PC-3 (cell line): Measurements from ENCODE around the gene NUDT1.

ENCODE experiments used
- CTCF ChIP-seq: fragments of 300-600 bp; sonication (generic); conservative IDR thresholded peaks from 2 replicates; pipeline ENCODE4 v1.5.1; 2017; ENCODE audit warnings: antibody characterized with exemption, low read depth, mild to moderate bottlenecking, low read length
- EZH2 ChIP-seq: fragments of 300-600 bp; sonication (generic); IDR thresholded peaks from one replicate; pipeline ENCODE4 v1.6.1; 2017; ENCODE audit warnings: antibody characterized with exemption, mild to moderate bottlenecking, low read length; ENCODE audit not compliant: unreplicated experiment
- EZH2phosphoT487 ChIP-seq: fragments of 300-600 bp; sonication (generic); IDR thresholded peaks from 2 replicates; pipeline ENCODE4 v1.6.1; 2018; ENCODE audit warnings: mild to moderate bottlenecking, antibody characterized with exemption, low read length, borderline replicate concordance

- TF ChIP-seq CTCF (no peak), EZH2 (no peak), EZH2phosphoT487 (no peak)
Observed at GRCh38 chr7:2275101-2275500, 33.1 kb downstream of the NUDT1 start.
